GM21526 (cell line): ENCODE measurements around the gene USP44.
"Not testable (repeated sequence)": the region's sequence is repeated elsewhere in the genome, so short reads cannot be mapped to it uniquely, and the experiment has no call there.

Source experiments
- ATAC-seq: cut with Tn5 transposase; IDR thresholded peaks from one replicate; pipeline ENCODE4 v1.9.1; 2021; ENCODE audit warnings: moderate library complexity; ENCODE audit not compliant: unreplicated experiment, low FRiP score

Gene USP44

GRCh38 chr12:95513599-95513998, 37.7 kb downstream of the USP44 start:
- ATAC-seq: no peak

- no peak for ATAC-seq
These were observed 39.3 kb downstream of the USP44 start for GRCh38 chr12:95511977-95512376.

- no peak for ATAC-seq
These were observed 42.0 kb downstream of the USP44 start for GRCh38 chr12:95509300-95509699.

- ATAC-seq: no peak
These were observed 44.4 kb downstream of the USP44 start for GRCh38 chr12:95506707-95507523.

GRCh38 chr12:95505039-95505438, 46.2 kb downstream of the USP44 start:
- ATAC-seq: no peak

- no peak for ATAC-seq
These were observed 47.1 kb downstream of the USP44 start for GRCh38 chr12:95504140-95504539.

GRCh38 chr12:95499772-95500171, 51.5 kb downstream of the USP44 start:
- no peak for ATAC-seq

GRCh38 chr12:95498968-95499367, 52.3 kb downstream of the USP44 start:
- ATAC-seq: no peak

GRCh38 chr12:95497031-95497430, 54.2 kb downstream of the USP44 start:
- no peak for ATAC-seq

- ATAC-seq: no peak
These were observed 55.8 kb downstream of the USP44 start for GRCh38 chr12:95495433-95495832.

- no peak for ATAC-seq
These were observed 56.4 kb downstream of the USP44 start for GRCh38 chr12:95494888-95495287.

- ATAC-seq: no peak
These were observed 58.8 kb downstream of the USP44 start for GRCh38 chr12:95492462-95492861.

GRCh38 chr12:95487024-95487423, 64.3 kb downstream of the USP44 start:
- no peak for ATAC-seq

- ATAC-seq: no peak
These were observed 66.8 kb downstream of the USP44 start for GRCh38 chr12:95484524-95484923.

- ATAC-seq: not testable (repeated sequence)
These were observed 68.7 kb downstream of the USP44 start for GRCh38 chr12:95482564-95482963.

- no peak for ATAC-seq
These were observed 69.4 kb downstream of the USP44 start for GRCh38 chr12:95481888-95482287.

- no peak for ATAC-seq
These were observed 70.2 kb downstream of the USP44 start for GRCh38 chr12:95481072-95481471.

- ATAC-seq: no peak
These were observed 71.0 kb downstream of the USP44 start for GRCh38 chr12:95480230-95480629.

- ATAC-seq: no peak
These were observed 76.7 kb downstream of the USP44 start for GRCh38 chr12:95474660-95474958.

GRCh38 chr12:95473884-95474659, 77.2 kb downstream of the USP44 start, which contains the start of gene METAP2:
TSS of gene METAP2 (plus strand) at chr12:95474152. CDS start at chr12:95474180, 28 bp downstream.
- peak; percentile 96 for ATAC-seq

- peak; percentile 40 for ATAC-seq
These were observed 77.9 kb downstream of the USP44 start for GRCh38 chr12:95473231-95473883.
